Ureter (tissue), 1 donor: ENCODE data around the gene CLDN6. TPM values are rescaled to one million over a fixed set of nuclear protein-coding genes. Genes with fewer than 3 reads are reported as not detected.

Experiments used
- DNase-seq: peaks from one replicate; pipeline ENCODE4 v3.0.0-alpha.2; 2020; ENCODE audit warnings: low spot score
- total RNA-seq: library from RNA; stranded (reverse); gene quantifications from one replicate; pipeline ENCODE4 v1.2.4, GENCODE V29; 2023
- donor health status: DM: yes; HTN: yes; CAD: no.

Gene CLDN6
- total RNA-seq, 1 donor from 2014 or later = not detected

- no peak for DNase-seq
These were observed 46.6 kb downstream of the CLDN6 start for GRCh38 chr16:2971134-2971984.

DNA sequence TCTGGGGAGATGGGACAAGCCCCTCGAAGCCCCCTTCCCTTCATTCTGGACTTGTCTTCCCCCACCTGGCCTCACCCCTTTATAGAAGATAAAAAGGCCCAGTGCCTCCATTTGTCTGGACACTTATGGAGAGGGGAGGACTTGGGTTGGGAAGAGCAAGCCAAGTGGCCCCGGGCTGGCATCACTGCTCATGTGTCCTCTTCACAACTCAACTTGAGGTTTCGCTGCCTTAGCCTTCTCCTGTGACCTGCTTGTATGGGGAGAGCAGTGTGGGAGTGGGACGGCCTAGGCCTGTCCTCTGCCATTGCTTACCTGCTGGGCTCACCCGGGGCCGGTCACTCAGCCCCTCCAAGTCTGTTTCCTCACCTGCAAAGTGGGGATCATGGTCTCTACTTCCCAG lies 47.4 kb downstream of the CLDN6 start:
- no peak for DNase-seq

- DNase-seq = no peak
These were observed 48.1 kb downstream of the CLDN6 start for GRCh38 chr16:2969545-2970521.

GRCh38 chr16:2968738-2969544 lies 49.0 kb downstream of the CLDN6 start, which contains the start of gene PAQR4:
TSS of gene PAQR4 (plus strand) at chr16:2969348. CDS start at chr16:2969675, 327 bp downstream.
- DNase-seq = peak; percentile 80

- no peak for DNase-seq
These were observed 49.6 kb downstream of the CLDN6 start for GRCh38 chr16:2968368-2968737.

DNA sequence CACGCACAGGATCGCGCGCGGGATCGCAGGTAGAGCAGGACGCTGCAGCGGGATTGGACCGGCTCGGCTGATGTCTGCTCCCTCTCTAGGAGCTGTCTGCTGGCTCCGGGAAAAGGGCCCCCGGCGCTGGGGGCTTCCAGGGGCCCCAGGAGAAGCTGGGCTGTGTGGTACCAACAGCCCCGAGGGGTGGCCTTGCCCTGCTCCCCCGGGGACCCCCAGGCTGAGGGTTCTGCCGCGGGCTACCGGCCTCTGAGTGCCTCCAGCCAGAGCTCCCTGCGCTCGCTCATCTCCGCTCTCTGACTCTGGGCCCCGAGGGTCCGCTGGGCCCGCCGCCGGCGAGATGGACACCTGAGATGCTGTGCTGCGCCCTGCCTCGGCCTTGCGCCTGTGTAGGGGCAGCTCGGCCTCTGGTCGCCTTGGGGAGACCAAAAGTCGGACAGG lies 50.2 kb downstream of the CLDN6 start:
- no peak for DNase-seq

DNA sequence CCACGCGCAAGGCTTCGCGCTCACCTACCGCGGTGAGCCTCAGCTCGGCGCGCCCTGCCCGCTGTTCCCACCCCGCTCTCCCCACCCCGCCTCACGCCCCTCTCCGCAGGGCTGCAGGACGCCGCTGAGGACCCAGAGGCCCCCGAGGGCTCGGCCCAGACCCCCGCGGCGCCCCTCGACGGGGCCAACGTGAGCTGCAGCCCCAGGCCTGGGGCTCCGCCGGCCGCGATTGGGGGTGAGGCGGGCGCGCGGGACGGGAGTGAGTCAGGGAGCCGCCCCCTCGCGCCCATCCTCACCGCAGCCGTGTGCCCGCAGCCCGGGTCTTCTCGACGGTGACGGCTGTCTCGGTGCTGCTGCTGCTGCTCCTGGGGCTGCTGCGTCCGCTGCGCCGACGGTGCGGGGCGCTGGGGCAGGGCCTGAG lies 50.8 kb downstream of the CLDN6 start:
- DNase-seq = no peak

DNA sequence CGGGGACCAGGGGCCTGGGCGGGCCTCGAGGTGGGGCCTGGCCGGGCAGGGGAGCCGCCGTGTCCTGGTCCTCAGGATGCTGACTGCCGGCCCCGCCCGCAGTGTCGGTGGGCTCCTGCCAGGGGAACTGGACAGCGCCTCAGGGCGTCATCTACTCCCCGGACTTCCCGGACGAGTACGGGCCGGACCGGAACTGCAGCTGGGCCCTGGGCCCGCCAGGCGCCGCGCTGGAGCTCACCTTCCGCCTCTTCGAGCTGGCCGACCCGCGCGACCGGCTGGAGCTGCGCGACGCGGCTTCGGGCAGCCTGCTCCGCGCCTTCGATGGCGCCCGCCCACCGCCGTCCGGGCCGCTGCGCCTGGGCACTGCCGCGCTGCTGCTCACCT lies 51.2 kb downstream of the CLDN6 start:
- no peak for DNase-seq

GRCh38 chr16:2966043-2966807 lies 51.8 kb downstream of the CLDN6 start:
- DNase-seq = no peak

Other genes with a start within 250 kb of the CLDN6 start
- 274 TPM for gene ELOB, start 240.9 kb downstream of the CLDN6 start, total RNA-seq
- not detected for gene PRSS33, start 230.6 kb downstream of the CLDN6 start, total RNA-seq
- not detected for gene PRSS41, start 219.7 kb downstream of the CLDN6 start, total RNA-seq
- gene PRSS21, start 200.9 kb downstream of the CLDN6 start, total RNA-seq = 1.3 TPM
- 31.8 TPM for gene ZG16B, start 187.9 kb downstream of the CLDN6 start, total RNA-seq
- gene PRSS22, start 160.0 kb downstream of the CLDN6 start, total RNA-seq = 41.2 TPM
- 23.5 TPM for gene FLYWCH2, start 135.0 kb downstream of the CLDN6 start, total RNA-seq
- gene FLYWCH1, start 106.3 kb downstream of the CLDN6 start, total RNA-seq = 39.6 TPM
- not detected for gene KREMEN2, start 53.9 kb downstream of the CLDN6 start, total RNA-seq
- gene PAQR4, start 48.8 kb downstream of the CLDN6 start, total RNA-seq = 4.5 TPM
- 2.2 TPM for gene PKMYT1, start 37.7 kb downstream of the CLDN6 start, total RNA-seq
- 0.42 TPM for gene CLDN9, start 5.3 kb downstream of the CLDN6 start, total RNA-seq
- 27.7 TPM for gene TNFRSF12A, start 2.2 kb upstream of the CLDN6 start, total RNA-seq
- gene HCFC1R1, start 5.8 kb upstream of the CLDN6 start, total RNA-seq = 46.3 TPM
- 29.8 TPM for gene THOC6, start 5.9 kb upstream of the CLDN6 start, total RNA-seq
- gene BICDL2, start 18.8 kb upstream of the CLDN6 start, total RNA-seq = 94.3 TPM
- gene MMP25, start 28.4 kb upstream of the CLDN6 start, total RNA-seq = 0.78 TPM
- 13.7 TPM for gene IL32, start 47.5 kb upstream of the CLDN6 start, total RNA-seq
- gene ZSCAN10, start 81.1 kb upstream of the CLDN6 start, total RNA-seq = not detected
- 8.2 TPM for gene ZNF205, start 94.4 kb upstream of the CLDN6 start, total RNA-seq
- gene ZNF213, start 116.8 kb upstream of the CLDN6 start, total RNA-seq = 12.6 TPM
- gene OR1F1, start 170.0 kb upstream of the CLDN6 start, total RNA-seq = not detected
- 7.8 TPM for gene ZNF200, start 217.0 kb upstream of the CLDN6 start, total RNA-seq
- gene MEFV, start 238.4 kb upstream of the CLDN6 start, total RNA-seq = 1.8 TPM